ENCODE data around the gene PCSK6.
"Not testable (repeated sequence)": the region's sequence is repeated elsewhere in the genome, so short reads cannot be mapped to it uniquely, and the experiment has no call there.

Gene PCSK6

GRCh38 chr15:101431748-101432147, 57.8 kb downstream of the PCSK6 start:
- DNase-seq (ENCODE audit: low read depth in 3 of 3): no peak

GRCh38 chr15:101431301-101431700, 58.2 kb downstream of the PCSK6 start:
- DNase-seq (ENCODE audit: low read depth in 3 of 3): no peak

GRCh38 chr15:101429646-101430045, 59.9 kb downstream of the PCSK6 start:
- no peak for DNase-seq (ENCODE audit: low read depth in 3 of 3)

GRCh38 chr15:101429191-101429590, 60.3 kb downstream of the PCSK6 start:
- no peak for DNase-seq (ENCODE audit: low read depth in 3 of 3)

- no peak for DNase-seq (ENCODE audit: low read depth in 3 of 3)
These were observed 60.7 kb downstream of the PCSK6 start for GRCh38 chr15:101428758-101429157.

GRCh38 chr15:101427606-101428487, 61.7 kb downstream of the PCSK6 start:
- no peak for DNase-seq (ENCODE audit: low read depth in 3 of 3)

- no peak for DNase-seq (ENCODE audit: low read depth in 3 of 3)
These were observed 62.7 kb downstream of the PCSK6 start for GRCh38 chr15:101426761-101427333.

GRCh38 chr15:101425787-101426365, 63.6 kb downstream of the PCSK6 start:
- no peak for DNase-seq (ENCODE audit: low read depth in 3 of 3)

GRCh38 chr15:101424984-101425383, 64.5 kb downstream of the PCSK6 start:
- DNase-seq (ENCODE audit: low read depth in 3 of 3): no peak

GRCh38 chr15:101420232-101420631, 69.3 kb downstream of the PCSK6 start:
- DNase-seq (ENCODE audit: low read depth in 3 of 3): no peak

GRCh38 chr15:101416475-101416874, 73.0 kb downstream of the PCSK6 start:
- DNase-seq (ENCODE audit: low read depth in 3 of 3): not testable (repeated sequence)

- DNase-seq (ENCODE audit: low read depth in 3 of 3): no peak
These were observed 76.3 kb downstream of the PCSK6 start for GRCh38 chr15:101413239-101413638.

GRCh38 chr15:101411581-101411980, 77.9 kb downstream of the PCSK6 start:
- no peak for DNase-seq (ENCODE audit: low read depth in 3 of 3)

GRCh38 chr15:101411085-101411484, 78.4 kb downstream of the PCSK6 start:
- no peak for DNase-seq (ENCODE audit: low read depth in 3 of 3)

GRCh38 chr15:101410612-101411011, 78.9 kb downstream of the PCSK6 start:
- no peak for DNase-seq (ENCODE audit: low read depth in 3 of 3)

- DNase-seq (ENCODE audit: low read depth in 3 of 3): no peak
These were observed 79.9 kb downstream of the PCSK6 start for GRCh38 chr15:101409621-101410020.

GRCh38 chr15:101407966-101408775, 81.3 kb downstream of the PCSK6 start:
- DNase-seq (ENCODE audit: low read depth in 3 of 3): no peak

- DNase-seq (ENCODE audit: low read depth in 3 of 3): no peak
These were observed 82.1 kb downstream of the PCSK6 start for GRCh38 chr15:101407439-101407838.

- DNase-seq (ENCODE audit: low read depth in 3 of 3): no peak
These were observed 82.8 kb downstream of the PCSK6 start for GRCh38 chr15:101406526-101407195.

- DNase-seq (ENCODE audit: low read depth in 3 of 3): no peak
These were observed 83.5 kb downstream of the PCSK6 start for GRCh38 chr15:101406036-101406435.

GRCh38 chr15:101404245-101404644, 85.3 kb downstream of the PCSK6 start:
- DNase-seq (ENCODE audit: low read depth in 3 of 3): no peak

GRCh38 chr15:101402883-101403282, 86.6 kb downstream of the PCSK6 start:
- not testable (repeated sequence) for DNase-seq (ENCODE audit: low read depth in 3 of 3)

All from stimulated activated CD4-positive, alpha-beta T cell treated with anti-CD3 and anti-CD28 coated beads, TNF-alpha, amount 100 ng/mL, for 48 hours (primary cell).